Neural cell (in vitro differentiated cells): Measurements from ENCODE around the gene MAST2.

Experiments used
- MXI1 ChIP-seq: fragments of 450-650 bp; conservative IDR thresholded peaks from 2 replicates; pipeline ENCODE4 v1.6.1; 2014; ENCODE audit warnings: antibody characterized with exemption, mild to moderate bottlenecking; ENCODE audit not compliant: poor library complexity, severe bottlenecking
- RAD21 ChIP-seq: fragments of 450-650 bp; conservative IDR thresholded peaks from 2 replicates; pipeline ENCODE4 v1.6.1; 2014; ENCODE audit warnings: antibody characterized with exemption, mild to moderate bottlenecking, moderate library complexity
- TF ChIP-seq, protein P1 (sequence below): IDR thresholded peaks from 2 replicates; pipeline ENCODE4 v1.6.1; 2012; ENCODE audit warnings: borderline replicate concordance

DNA sequence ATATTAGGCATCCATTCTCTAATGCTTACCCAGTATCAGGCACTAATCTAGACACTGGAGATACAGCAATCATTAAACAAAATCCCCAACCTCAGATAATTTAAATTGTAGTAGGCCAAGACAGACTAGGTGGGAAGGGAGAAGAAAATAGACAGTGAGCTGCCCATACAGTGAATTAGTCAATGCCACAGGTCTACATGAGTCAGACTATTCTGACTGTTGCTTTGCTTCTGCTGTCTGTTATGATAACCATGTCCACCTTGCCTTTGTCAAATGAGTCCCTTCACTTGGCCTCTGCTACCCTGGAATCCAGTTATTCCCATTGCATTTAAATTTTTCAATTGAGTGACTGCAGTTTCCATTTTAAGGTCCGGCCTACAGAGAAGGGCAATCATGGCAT lies 269.6 kb downstream of the MAST2 start:
- TF ChIP-seq MXI1 (no peak), RAD21 (no peak)
- TF ChIP-seq, protein P1, sequence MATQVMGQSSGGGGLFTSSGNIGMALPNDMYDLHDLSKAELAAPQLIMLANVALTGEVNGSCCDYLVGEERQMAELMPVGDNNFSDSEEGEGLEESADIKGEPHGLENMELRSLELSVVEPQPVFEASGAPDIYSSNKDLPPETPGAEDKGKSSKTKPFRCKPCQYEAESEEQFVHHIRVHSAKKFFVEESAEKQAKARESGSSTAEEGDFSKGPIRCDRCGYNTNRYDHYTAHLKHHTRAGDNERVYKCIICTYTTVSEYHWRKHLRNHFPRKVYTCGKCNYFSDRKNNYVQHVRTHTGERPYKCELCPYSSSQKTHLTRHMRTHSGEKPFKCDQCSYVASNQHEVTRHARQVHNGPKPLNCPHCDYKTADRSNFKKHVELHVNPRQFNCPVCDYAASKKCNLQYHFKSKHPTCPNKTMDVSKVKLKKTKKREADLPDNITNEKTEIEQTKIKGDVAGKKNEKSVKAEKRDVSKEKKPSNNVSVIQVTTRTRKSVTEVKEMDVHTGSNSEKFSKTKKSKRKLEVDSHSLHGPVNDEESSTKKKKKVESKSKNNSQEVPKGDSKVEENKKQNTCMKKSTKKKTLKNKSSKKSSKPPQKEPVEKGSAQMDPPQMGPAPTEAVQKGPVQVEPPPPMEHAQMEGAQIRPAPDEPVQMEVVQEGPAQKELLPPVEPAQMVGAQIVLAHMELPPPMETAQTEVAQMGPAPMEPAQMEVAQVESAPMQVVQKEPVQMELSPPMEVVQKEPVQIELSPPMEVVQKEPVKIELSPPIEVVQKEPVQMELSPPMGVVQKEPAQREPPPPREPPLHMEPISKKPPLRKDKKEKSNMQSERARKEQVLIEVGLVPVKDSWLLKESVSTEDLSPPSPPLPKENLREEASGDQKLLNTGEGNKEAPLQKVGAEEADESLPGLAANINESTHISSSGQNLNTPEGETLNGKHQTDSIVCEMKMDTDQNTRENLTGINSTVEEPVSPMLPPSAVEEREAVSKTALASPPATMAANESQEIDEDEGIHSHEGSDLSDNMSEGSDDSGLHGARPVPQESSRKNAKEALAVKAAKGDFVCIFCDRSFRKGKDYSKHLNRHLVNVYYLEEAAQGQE: no peak
